HepG2 (cell line): ENCODE results near the gene UEVLD. TPM values are rescaled to one million over a fixed set of nuclear protein-coding genes. Genes with fewer than 3 reads are reported as not detected.

ENCODE experiments used
- AFF4 ChIP-seq: sonication (generic); formaldehyde crosslinking; IDR thresholded peaks from 2 replicates; pipeline ENCODE4 v1.4.0; 2020; ENCODE audit warnings: missing genetic modification reagents
- ARNT2 ChIP-seq: sonication (generic); formaldehyde crosslinking; IDR thresholded peaks from 2 replicates; pipeline ENCODE4 v1.8.0; 2022; ENCODE audit warnings: mild to moderate bottlenecking, low read depth, missing genetic modification reagents, moderate library complexity
- ATF6 ChIP-seq: sonication (generic); formaldehyde crosslinking; conservative IDR thresholded peaks from 2 replicates; pipeline ENCODE4 v1.4.0; 2020; ENCODE audit warnings: missing genetic modification reagents
- DNMT1 ChIP-seq: sonication (generic); formaldehyde crosslinking; IDR thresholded peaks from 2 replicates; pipeline ENCODE4 v1.5.1; 2020; ENCODE audit warnings: mild to moderate bottlenecking, missing genetic modification reagents
- DR1 ChIP-seq: sonication (generic); formaldehyde crosslinking; IDR thresholded peaks from 2 replicates; pipeline ENCODE4 v1.8.0; 2021; ENCODE audit warnings: mild to moderate bottlenecking, missing genetic modification reagents, inconsistent platforms
- GABPA ChIP-seq, 2 experiments: IDR thresholded peaks; 2 replicates each; pipeline ENCODE4 v1.6.1; 2011 to 2016; ENCODE audit warnings: low read depth in 2 of 2, low read length in 1 of 2, missing biosample characterization in 1 of 2, missing genetic modification characterization in 1 of 2
- GATAD1 ChIP-seq: IDR thresholded peaks from 2 replicates; pipeline ENCODE4 v1.6.1; 2016; ENCODE audit warnings: missing genetic modification reagents, missing compliant biosample characterization
- HNF4A ChIP-seq: sonication (generic); formaldehyde crosslinking; IDR thresholded peaks from 2 replicates; pipeline ENCODE4 v1.4.0; 2020; ENCODE audit warnings: missing genetic modification reagents
- HNF4G ChIP-seq, 2 experiments: sonication (generic) in 1 of 2; formaldehyde crosslinking in 1 of 2; IDR thresholded peaks; 2 replicates each; pipeline versions ENCODE4 v1.4.0 to v1.6.1; 2011 to 2020; ENCODE audit warnings: borderline replicate concordance in 2 of 2, low read depth in 2 of 2, mild to moderate bottlenecking in 2 of 2, low read length in 1 of 2, missing genetic modification reagents in 1 of 2, moderate library complexity in 1 of 2
- HNRNPL ChIP-seq: fragments of 200-400 bp; formaldehyde crosslinking; IDR thresholded peaks from 2 replicates; pipeline ENCODE4 v1.6.1; 2017; ENCODE audit warnings: mild to moderate bottlenecking, low read depth, low read length
- KLF6 ChIP-seq: IDR thresholded peaks from 2 replicates; pipeline ENCODE4 v1.8.0; 2016; ENCODE audit warnings: missing biosample characterization, missing genetic modification reagents
- MXD1 ChIP-seq: sonication (generic); formaldehyde crosslinking; IDR thresholded peaks from 2 replicates; pipeline ENCODE4 v1.4.0; 2020; ENCODE audit warnings: mild to moderate bottlenecking, missing genetic modification reagents
- NR2C2 ChIP-seq: sonication (generic); formaldehyde crosslinking; IDR thresholded peaks from 2 replicates; pipeline ENCODE4 v1.4.0; 2020; ENCODE audit warnings: missing genetic modification reagents, mild to moderate bottlenecking, moderate library complexity, borderline replicate concordance
- POGZ ChIP-seq: sonication (generic); formaldehyde crosslinking; IDR thresholded peaks from 2 replicates; pipeline ENCODE4 v1.4.0; 2020; ENCODE audit warnings: mild to moderate bottlenecking, missing genetic modification reagents
- RARG ChIP-seq: sonication (generic); formaldehyde crosslinking; IDR thresholded peaks from 2 replicates; pipeline ENCODE4 v1.4.0; 2020; ENCODE audit warnings: low read depth, mild to moderate bottlenecking, missing genetic modification reagents
- RCOR2 ChIP-seq: IDR thresholded peaks from 2 replicates; pipeline ENCODE4 v1.6.1; 2016; ENCODE audit warnings: missing biosample characterization, missing genetic modification reagents
- WIZ ChIP-seq: sonication (generic); formaldehyde crosslinking; IDR thresholded peaks from 2 replicates; pipeline ENCODE4 v1.5.1; 2020; ENCODE audit warnings: mild to moderate bottlenecking, missing genetic modification reagents
- ZBTB33 ChIP-seq: sonication (generic); formaldehyde crosslinking; IDR thresholded peaks from 2 replicates; pipeline ENCODE4 v1.4.0; 2020; ENCODE audit warnings: missing genetic modification reagents
- ZEB1 ChIP-seq: IDR thresholded peaks from 2 replicates; pipeline ENCODE4 v1.6.1; 2012; ENCODE audit warnings: mild to moderate bottlenecking, low read depth, inconsistent platforms; ENCODE audit not compliant: insufficient replicate concordance
- ZNF234 ChIP-seq: sonication (generic); formaldehyde crosslinking; conservative IDR thresholded peaks from 2 replicates; pipeline ENCODE4 v1.5.1; 2020; ENCODE audit warnings: mild to moderate bottlenecking, missing genetic modification reagents
- ZNF333 ChIP-seq: sonication (generic); formaldehyde crosslinking; IDR thresholded peaks from 2 replicates; pipeline ENCODE4 v1.4.0; 2020; ENCODE audit warnings: mild to moderate bottlenecking, missing genetic modification reagents, borderline replicate concordance
- ZNF558 ChIP-seq: sonication (generic); formaldehyde crosslinking; IDR thresholded peaks from 2 replicates; pipeline ENCODE4 v1.9.0; 2022; ENCODE audit warnings: mild to moderate bottlenecking, missing genetic modification reagents, borderline replicate concordance
- ZNF713 ChIP-seq: sonication (generic); formaldehyde crosslinking; IDR thresholded peaks from 2 replicates; pipeline ENCODE4 v1.4.0; 2020; ENCODE audit warnings: mild to moderate bottlenecking, missing genetic modification reagents
- polyA plus RNA-seq, 8 experiments: library from polyadenylated mRNA; depleted of rRNA in 3 of 8; stranded (reverse) in 7 of 8; unstranded in 1 of 8; fragments of >200 nt; fragmentation: Illumina TruSeq in 4 of 8; extraction: Trizol in 4 of 8; gene quantifications; 2 replicates each; pipeline versions ENCODE4 v1.2.1 to v1.2.3, GENCODE V29; 2011 to 2016; ENCODE audit warnings: low read depth in 4 of 8, missing spikeins in 1 of 8, mixed read lengths in 1 of 8; ENCODE audit not compliant: insufficient read depth in 1 of 8
- total RNA-seq, 5 experiments: library from RNA; depleted of rRNA; stranded (reverse); fragments of >200 nt; fragmentation: Illumina TruSeq; extraction: Trizol; gene quantifications; 2 replicates each; pipeline ENCODE4 v1.2.3, GENCODE V29; 2016; ENCODE audit warnings: low read depth in 1 of 5

The UEVLD gene
- total and polyA plus RNA-seq, 2 of the 13 experiments (the other 11 are each of a cell fraction or from before 2014, with no cell fraction given) = 5.7 to 13.7 TPM

DNA sequence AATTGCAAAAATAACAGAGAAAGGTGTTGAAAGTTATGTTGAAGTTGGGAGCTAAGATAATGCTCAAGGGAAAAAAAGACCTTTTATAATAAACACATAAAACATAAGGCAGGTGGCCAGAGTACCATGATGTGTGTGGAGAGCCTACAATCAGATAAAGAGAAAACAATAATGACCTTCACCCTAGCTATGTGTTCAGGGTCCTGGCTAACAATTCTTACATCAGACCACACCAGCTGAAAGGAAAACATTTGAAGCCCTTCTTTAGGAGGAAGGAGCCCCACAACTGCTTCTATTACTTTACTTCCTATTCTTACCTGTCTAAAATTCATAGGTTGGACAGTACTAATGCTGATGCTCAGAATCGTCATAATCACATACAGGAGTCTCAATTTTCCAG lies 64.3 kb downstream of the UEVLD start (continued):
- TF ChIP-seq AFF4 (CRISPR knock-in tag) = no peak
- TF ChIP-seq ZNF558 = no peak
- TF ChIP-seq MXD1 = no peak
- no peak for TF ChIP-seq ZBTB33 (CRISPR knock-in tag)
- no peak for TF ChIP-seq RCOR2 (CRISPR knock-in tag)
- TF ChIP-seq POGZ (CRISPR knock-in tag) = no peak
- TF ChIP-seq ZEB1 = no peak
- no peak for TF ChIP-seq GATAD1 (CRISPR knock-in tag)
- TF ChIP-seq ATF6 = no peak
- TF ChIP-seq WIZ = no peak
- peak; percentile 50; the same call in 1 of the 2 replicates for TF ChIP-seq HNF4A (CRISPR knock-in tag)
- TF ChIP-seq NR2C2 (CRISPR knock-in tag) = peak; percentile 42; the same call in 1 of the 2 replicates
- TF ChIP-seq ZNF333 = no peak
- TF ChIP-seq ARNT2 (CRISPR knock-in tag) = no peak
- TF ChIP-seq RARG (CRISPR knock-in tag) = no peak
- TF ChIP-seq DR1 (CRISPR knock-in tag) = no peak
- TF ChIP-seq KLF6 (CRISPR knock-in tag) = no peak
- no peak for TF ChIP-seq ZNF713
- TF ChIP-seq HNRNPL = no peak
- no peak for TF ChIP-seq DNMT1 (CRISPR knock-in tag)
- no peak for TF ChIP-seq HNF4G (IDR thresholded peaks at IDR 0.05; ENCODE audit: borderline replicate concordance, low read depth, low read length)
- no peak for TF ChIP-seq HNF4G (CRISPR knock-in tag; IDR thresholded peaks at IDR 0.05; ENCODE audit: borderline replicate concordance, low read depth)
- no peak for TF ChIP-seq ZNF234 (CRISPR knock-in tag)
- no peak for TF ChIP-seq GABPA (IDR thresholded peaks at IDR 0.05; ENCODE audit: low read depth, low read length)
- TF ChIP-seq GABPA (CRISPR knock-in tag; IDR thresholded peaks at IDR 0.05; ENCODE audit: low read depth) = peak; percentile 48; the same call in 1 of the 2 replicates
